Prostate gland (tissue), 2 donors: ENCODE data around the gene CELF4.

Source experiments
- CTCF ChIP-seq, 4 experiments: fragments of 200-600 bp in 2 of 4; fragments of 450-650 bp in 2 of 4; sonication (generic) in 2 of 4; IDR thresholded peaks; 1 replicate in 3 of 4; 2 replicates in 1 of 4; pipeline ENCODE4 v1.5.1; 2016 to 2019; ENCODE audit warnings: antibody characterized with exemption in 4 of 4, mild to moderate bottlenecking in 2 of 4, moderate library complexity in 2 of 4
- POLR2A ChIP-seq: fragments of 450-650 bp; IDR thresholded peaks from one replicate; pipeline ENCODE4 v1.6.1; 2016; ENCODE audit warnings: antibody characterized with exemption, mild to moderate bottlenecking

- no peak for TF ChIP-seq POLR2A
- TF ChIP-seq CTCF (IDR thresholded peaks at IDR 0.05), result no peak
Observed at GRCh38 chr18:37577051-37577611, 11.5 kb upstream of the CELF4 start.
